T-helper 1 cell treated with Interleukin-12 subunit alpha and Interleukin-12 subunit beta and Interleukin-4 antibody, amounts not matched to agents 30 μg/mL and 1 μg/mL, for 36 hours (primary cell): ENCODE data around the gene ACSL6.

Experiments used
- H3K27ac Mint-ChIP-seq: one replicate; pipeline ENCODE4 v1.8.0; 2021; ENCODE audit warnings: mild to moderate bottlenecking, mixed read lengths
- H3K27me3 Mint-ChIP-seq: one replicate; pipeline ENCODE4 v1.8.0; 2021; ENCODE audit warnings: low read depth, mixed read lengths
- H3K36me3 Mint-ChIP-seq: one replicate; pipeline ENCODE4 v1.8.0; 2021; ENCODE audit warnings: low read depth, mixed read lengths
- H3K4me1 Mint-ChIP-seq: one replicate; pipeline ENCODE4 v1.8.0; 2021; ENCODE audit warnings: low read depth, mixed read lengths
- H3K4me3 Mint-ChIP-seq: one replicate; pipeline ENCODE4 v1.8.0; 2021; ENCODE audit warnings: mild to moderate bottlenecking, moderate library complexity, mixed read lengths
- H3K9me3 Mint-ChIP-seq: one replicate; pipeline ENCODE4 v1.8.0; 2021; ENCODE audit warnings: mixed read lengths

ACSL6 gene

GRCh38 chr5:132011622-132012343 lies at the start of gene ACSL6:
TSS of gene ACSL6 (minus strand) at chr5:132011658. CDS start at chr5:132011553, 105 bp downstream.
- peak within 1 kb of the TSS; percentile 68 for H3K4me3 Mint-ChIP-seq
- peaks cover 2% of the 10 kb centered on the region for H3K36me3 Mint-ChIP-seq
- no peaks in the 10 kb centered on the region for H3K9me3 Mint-ChIP-seq
- H3K4me1 Mint-ChIP-seq, result peaks cover 41% of the 10 kb centered on the region
- peak within 1 kb of the TSS; percentile 14 for H3K27ac Mint-ChIP-seq
- peaks cover 81% of the 10 kb centered on the region for H3K27me3 Mint-ChIP-seq

GRCh38 chr5:132060501-132061161 lies 49.2 kb upstream of the ACSL6 start, which contains the start of gene IL3:
TSS of gene IL3 (plus strand) at chr5:132060655. CDS start at chr5:132060707, 52 bp downstream.
- Mint-ChIP-seq H3K4me3 (no peak within 1 kb of the TSS), H3K4me1 (peaks cover 59% of the 10 kb centered on the region), H3K9me3 (no peaks in the 10 kb centered on the region), H3K36me3 (peaks cover 3% of the 10 kb centered on the region), H3K27me3 (peaks cover 9% of the 10 kb centered on the region), H3K27ac (no peak within 1 kb of the TSS)

GRCh38 chr5:132059696-132060500 lies 48.4 kb upstream of the ACSL6 start:
- Mint-ChIP-seq H3K27ac (no peak overlapping the region), H3K4me3 (no peak overlapping the region), H3K4me1 (peaks cover 59% of the 10 kb centered on the region), H3K36me3 (no peaks in the 10 kb centered on the region), H3K27me3 (peaks cover 11% of the 10 kb centered on the region), H3K9me3 (no peaks in the 10 kb centered on the region)

GRCh38 chr5:132059043-132059695 lies 47.7 kb upstream of the ACSL6 start:
- H3K27me3 Mint-ChIP-seq, result peaks cover 18% of the 10 kb centered on the region
- H3K4me3 Mint-ChIP-seq, result peak overlapping the region; percentile 19
- peaks cover 58% of the 10 kb centered on the region for H3K4me1 Mint-ChIP-seq
- no peaks in the 10 kb centered on the region for H3K36me3 Mint-ChIP-seq
- peak overlapping the region; percentile 34 for H3K27ac Mint-ChIP-seq
- H3K9me3 Mint-ChIP-seq, result no peaks in the 10 kb centered on the region

GRCh38 chr5:132058646-132059042 lies 47.2 kb upstream of the ACSL6 start:
- no peak overlapping the region for H3K27ac Mint-ChIP-seq
- peaks cover 20% of the 10 kb centered on the region for H3K27me3 Mint-ChIP-seq
- peaks cover 56% of the 10 kb centered on the region for H3K4me1 Mint-ChIP-seq
- no peaks in the 10 kb centered on the region for H3K9me3 Mint-ChIP-seq
- no peak overlapping the region for H3K4me3 Mint-ChIP-seq
- no peaks in the 10 kb centered on the region for H3K36me3 Mint-ChIP-seq

- no peaks in the 10 kb centered on the region for H3K9me3 Mint-ChIP-seq
- H3K4me3 Mint-ChIP-seq, result peak overlapping the region; percentile 23
- H3K27ac Mint-ChIP-seq, result peak overlapping the region; percentile 60
- H3K4me1 Mint-ChIP-seq, result peaks cover 47% of the 10 kb centered on the region
- H3K36me3 Mint-ChIP-seq, result no peaks in the 10 kb centered on the region
- peaks cover 27% of the 10 kb centered on the region for H3K27me3 Mint-ChIP-seq
Observed at GRCh38 chr5:132057498-132058255, 46.2 kb upstream of the ACSL6 start.

- peak overlapping the region; percentile 60 for H3K27ac Mint-ChIP-seq
- H3K27me3 Mint-ChIP-seq, result peaks cover 35% of the 10 kb centered on the region
- H3K4me1 Mint-ChIP-seq, result peaks cover 47% of the 10 kb centered on the region
- no peak overlapping the region for H3K4me3 Mint-ChIP-seq
- no peaks in the 10 kb centered on the region for H3K9me3 Mint-ChIP-seq
- H3K36me3 Mint-ChIP-seq, result no peaks in the 10 kb centered on the region
Observed at GRCh38 chr5:132056610-132057497, 45.4 kb upstream of the ACSL6 start.

GRCh38 chr5:132055808-132056609 lies 44.6 kb upstream of the ACSL6 start:
- H3K9me3 Mint-ChIP-seq, result no peaks in the 10 kb centered on the region
- no peaks in the 10 kb centered on the region for H3K36me3 Mint-ChIP-seq
- H3K27me3 Mint-ChIP-seq, result peaks cover 44% of the 10 kb centered on the region
- no peak overlapping the region for H3K27ac Mint-ChIP-seq
- H3K4me1 Mint-ChIP-seq, result peaks cover 47% of the 10 kb centered on the region
- H3K4me3 Mint-ChIP-seq, result no peak overlapping the region

- Mint-ChIP-seq H3K9me3 (no peaks in the 10 kb centered on the region), H3K36me3 (no peaks in the 10 kb centered on the region), H3K4me1 (peaks cover 42% of the 10 kb centered on the region), H3K27ac (no peak overlapping the region), H3K27me3 (peaks cover 49% of the 10 kb centered on the region), H3K4me3 (no peak overlapping the region)
Observed at GRCh38 chr5:132055441-132055807, 44.0 kb upstream of the ACSL6 start.

GRCh38 chr5:132054697-132055440 lies 43.4 kb upstream of the ACSL6 start:
- Mint-ChIP-seq H3K9me3 (no peaks in the 10 kb centered on the region), H3K4me3 (no peak overlapping the region), H3K27ac (peak overlapping the region; percentile 8), H3K36me3 (no peaks in the 10 kb centered on the region), H3K27me3 (peaks cover 52% of the 10 kb centered on the region), H3K4me1 (peaks cover 42% of the 10 kb centered on the region)

GRCh38 chr5:132054031-132054696 lies 42.7 kb upstream of the ACSL6 start:
- H3K27me3 Mint-ChIP-seq, result peaks cover 52% of the 10 kb centered on the region
- no peaks in the 10 kb centered on the region for H3K9me3 Mint-ChIP-seq
- H3K27ac Mint-ChIP-seq, result peak overlapping the region; percentile 8
- H3K4me1 Mint-ChIP-seq, result peaks cover 35% of the 10 kb centered on the region
- H3K36me3 Mint-ChIP-seq, result no peaks in the 10 kb centered on the region
- no peak overlapping the region for H3K4me3 Mint-ChIP-seq
